ENCODE data around the gene RALB.

RALB gene

GRCh38 chr2:120247851-120248250, 4.8 kb upstream of the RALB start:
- Histone ChIP-seq H3K4me1 (peaks cover 9% of the 10 kb centered on the region), H3K4me3 (ENCODE audit: low read depth, low read length) (no peak overlapping the region), H3K36me3 (no peaks in the 10 kb centered on the region), H3K27me3 (no peaks in the 10 kb centered on the region), H3K9me3 (no peaks in the 10 kb centered on the region)
- no peak for DNase-seq
- no peak for TF ChIP-seq CTCF (IDR thresholded peaks at IDR 0.05; ENCODE audit: low read depth, low read length)

GRCh38 chr2:120250640-120251039, 2.0 kb upstream of the RALB start:
- no peak for TF ChIP-seq CTCF (IDR thresholded peaks at IDR 0.05; ENCODE audit: low read depth, low read length)
- H3K36me3 ChIP-seq, result no peaks in the 10 kb centered on the region
- H3K4me1 ChIP-seq, result peaks cover 9% of the 10 kb centered on the region
- H3K4me3 ChIP-seq (ENCODE audit: low read depth, low read length), result no peak overlapping the region
- DNase-seq, result no peak
- no peaks in the 10 kb centered on the region for H3K9me3 ChIP-seq
- no peaks in the 10 kb centered on the region for H3K27me3 ChIP-seq

GRCh38 chr2:120251078-120251477, 1.6 kb upstream of the RALB start:
- no peaks in the 10 kb centered on the region for H3K36me3 ChIP-seq
- no peak for TF ChIP-seq CTCF (IDR thresholded peaks at IDR 0.05; ENCODE audit: low read depth, low read length)
- H3K9me3 ChIP-seq, result no peaks in the 10 kb centered on the region
- no peak for DNase-seq
- H3K27me3 ChIP-seq, result no peaks in the 10 kb centered on the region
- H3K4me1 ChIP-seq, result peaks cover 9% of the 10 kb centered on the region
- no peak overlapping the region for H3K4me3 ChIP-seq (ENCODE audit: low read depth, low read length)

GRCh38 chr2:120251880-120252224, 800 bp upstream of the RALB start:
- no peaks in the 10 kb centered on the region for H3K36me3 ChIP-seq
- peaks cover 6% of the 10 kb centered on the region for H3K4me1 ChIP-seq
- no peak for DNase-seq
- H3K9me3 ChIP-seq, result no peaks in the 10 kb centered on the region
- H3K4me3 ChIP-seq (ENCODE audit: low read depth, low read length), result peak overlapping the region; percentile 62
- H3K27me3 ChIP-seq, result no peaks in the 10 kb centered on the region
- TF ChIP-seq CTCF (IDR thresholded peaks at IDR 0.05; ENCODE audit: low read depth, low read length), result no peak

GRCh38 chr2:120253021-120253882, 600 bp downstream of the RALB start:
- peak; percentile 58 for DNase-seq
- Histone ChIP-seq H3K27me3 (no peaks in the 10 kb centered on the region), H3K4me3 (ENCODE audit: low read depth, low read length) (peak overlapping the region; percentile 75), H3K4me1 (no peaks in the 10 kb centered on the region), H3K9me3 (no peaks in the 10 kb centered on the region), H3K36me3 (no peaks in the 10 kb centered on the region)
- TF ChIP-seq CTCF (IDR thresholded peaks at IDR 0.05; ENCODE audit: low read depth, low read length), result peak; percentile 17

GRCh38 chr2:120254178-120254577, 1.5 kb downstream of the RALB start:
- Histone ChIP-seq H3K4me1 (no peaks in the 10 kb centered on the region), H3K4me3 (ENCODE audit: low read depth, low read length) (no peak overlapping the region)
- no peak for DNase-seq

More at GRCh38 chr2:120254178-120254577, 1.5 kb downstream of the RALB start:
- Histone ChIP-seq H3K36me3 (no peaks in the 10 kb centered on the region), H3K27me3 (no peaks in the 10 kb centered on the region), H3K9me3 (no peaks in the 10 kb centered on the region)
- no peak for TF ChIP-seq CTCF (IDR thresholded peaks at IDR 0.05; ENCODE audit: low read depth, low read length)

Data from BE2C (cell line).